ENCODE data around the gene GZMH.
"Not testable (repeated sequence)": the region's sequence is repeated elsewhere in the genome, so short reads cannot be mapped to it uniquely, and the experiment has no call there.

GZMH gene

GRCh38 chr14:24597403-24597802 is 12.1 kb downstream of the GZMH start:
- intact Hi-C loops (cut with DNase I): no loop called here
- no peak for DNase-seq

GRCh38 chr14:24595073-24595808 is 14.2 kb downstream of the GZMH start:
- DNase-seq: peak in 1 of 10 donors; percentile 20
- intact Hi-C loops (cut with DNase I): no loop called here

GRCh38 chr14:24591004-24591403 is 18.5 kb downstream of the GZMH start:
- DNase-seq; intact Hi-C loops (cut with DNase I): not testable (repeated sequence)

- intact Hi-C loops (cut with DNase I); DNase-seq: not testable (repeated sequence)
Observed at GRCh38 chr14:24584402-24584801, 25.1 kb downstream of the GZMH start.

- DNase-seq: no peak
- intact Hi-C loops (cut with DNase I): no loop called here
Observed at GRCh38 chr14:24578558-24578957, 30.9 kb downstream of the GZMH start.

GRCh38 chr14:24576771-24577170 is 32.7 kb downstream of the GZMH start:
- DNase-seq: no peak
- intact Hi-C loops (cut with DNase I): no loop called here

GRCh38 chr14:24576182-24576581 is 33.3 kb downstream of the GZMH start, which contains the start of gene CTSG:
Gene CTSG (minus strand): TSS chr14:24576250. CDS start chr14:24576223, 27 bp downstream.
- DNase-seq: no peak
- intact Hi-C loops (cut with DNase I): no loop called here

- DNase-seq: peak in 1 of 10 donors; percentile 61
- intact Hi-C loops (cut with DNase I): no loop called here
Observed at GRCh38 chr14:24574206-24574774, 35.2 kb downstream of the GZMH start.

- intact Hi-C loops (cut with DNase I): no loop called here
- DNase-seq: no peak
Observed at GRCh38 chr14:24566318-24566717, 43.2 kb downstream of the GZMH start.

- DNase-seq: no peak
- intact Hi-C loops (cut with DNase I): no loop called here
Observed at GRCh38 chr14:24565766-24566165, 43.7 kb downstream of the GZMH start.

- intact Hi-C loops (cut with DNase I): no loop called here
- no peak for DNase-seq
Observed at GRCh38 chr14:24563505-24563904, 46.0 kb downstream of the GZMH start.

- intact Hi-C loops (cut with DNase I): no loop called here
- no peak for DNase-seq
Observed at GRCh38 chr14:24556756-24557155, 52.7 kb downstream of the GZMH start.
